ENCODE data around the gene GRID1. TPM values are rescaled to one million over a fixed set of nuclear protein-coding genes. Genes with fewer than 3 reads are reported as not detected.

The GRID1 gene
- total RNA-seq, 1 donor from 2014 or later = 7.1 TPM

DNA sequence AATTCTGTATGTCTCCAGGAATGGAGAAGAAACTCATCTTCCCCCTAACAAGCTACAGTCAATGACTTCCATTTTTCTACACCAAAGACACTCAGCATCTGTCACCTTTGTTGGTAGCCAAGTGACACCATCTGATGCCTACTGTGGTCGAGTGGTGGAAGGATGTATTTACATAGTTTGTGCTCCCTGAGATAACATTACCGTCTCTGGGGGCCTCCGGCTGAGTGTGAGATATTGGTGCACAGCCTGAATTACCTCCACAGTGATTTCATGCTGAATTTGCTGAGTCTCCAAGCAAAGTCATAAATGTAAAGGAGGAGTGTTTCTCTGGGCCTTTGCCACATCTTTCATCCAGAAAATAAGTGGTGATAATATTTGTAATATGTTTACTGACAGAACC is 114.0 kb downstream of the GRID1 start:
- no peaks in the 10 kb centered on the region for H3K4me1 ChIP-seq
- H3K9me3 ChIP-seq = no peaks in the 10 kb centered on the region
- no peaks in the 10 kb centered on the region for H3K27me3 ChIP-seq
- no peak for TF ChIP-seq POLR2AphosphoS5 (IDR thresholded peaks at IDR 0.05; ENCODE audit: insufficient read depth in 1 of 2, low read depth in 1 of 2)
- TF ChIP-seq, protein P1, sequence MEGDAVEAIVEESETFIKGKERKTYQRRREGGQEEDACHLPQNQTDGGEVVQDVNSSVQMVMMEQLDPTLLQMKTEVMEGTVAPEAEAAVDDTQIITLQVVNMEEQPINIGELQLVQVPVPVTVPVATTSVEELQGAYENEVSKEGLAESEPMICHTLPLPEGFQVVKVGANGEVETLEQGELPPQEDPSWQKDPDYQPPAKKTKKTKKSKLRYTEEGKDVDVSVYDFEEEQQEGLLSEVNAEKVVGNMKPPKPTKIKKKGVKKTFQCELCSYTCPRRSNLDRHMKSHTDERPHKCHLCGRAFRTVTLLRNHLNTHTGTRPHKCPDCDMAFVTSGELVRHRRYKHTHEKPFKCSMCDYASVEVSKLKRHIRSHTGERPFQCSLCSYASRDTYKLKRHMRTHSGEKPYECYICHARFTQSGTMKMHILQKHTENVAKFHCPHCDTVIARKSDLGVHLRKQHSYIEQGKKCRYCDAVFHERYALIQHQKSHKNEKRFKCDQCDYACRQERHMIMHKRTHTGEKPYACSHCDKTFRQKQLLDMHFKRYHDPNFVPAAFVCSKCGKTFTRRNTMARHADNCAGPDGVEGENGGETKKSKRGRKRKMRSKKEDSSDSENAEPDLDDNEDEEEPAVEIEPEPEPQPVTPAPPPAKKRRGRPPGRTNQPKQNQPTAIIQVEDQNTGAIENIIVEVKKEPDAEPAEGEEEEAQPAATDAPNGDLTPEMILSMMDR (IDR thresholded peaks at IDR 0.05) = no peak
- no peak for TF ChIP-seq POLR2A (IDR thresholded peaks at IDR 0.05)
- intact Hi-C loops (cut with DNase I) = no loop called here
- no peak overlapping the region for H3K4me3 ChIP-seq
- no peak for DNase-seq (ENCODE audit: extremely low spot score in 2 of 2)
- no peaks in the 10 kb centered on the region for H3K36me3 ChIP-seq
- no peak overlapping the region for H3K27ac ChIP-seq

DNA sequence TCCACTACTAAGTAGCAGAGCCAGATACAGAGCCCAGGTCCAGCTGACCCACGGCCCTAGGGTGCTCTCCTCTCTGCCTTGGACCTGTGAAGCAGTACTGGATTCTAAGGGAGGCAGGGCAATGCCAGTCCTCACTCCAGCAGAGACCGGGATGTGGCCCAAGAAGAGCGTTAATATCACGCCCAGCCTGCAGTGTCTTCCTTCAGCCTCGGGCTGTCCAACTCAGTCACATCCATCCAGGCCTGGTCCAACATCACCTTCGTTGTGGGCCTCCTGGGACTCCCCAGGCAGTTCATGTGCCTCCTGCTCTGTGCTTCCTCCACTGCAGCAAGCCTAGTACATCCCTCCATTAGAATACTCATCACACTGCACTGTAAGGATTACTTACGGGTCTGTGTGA is 114.5 kb downstream of the GRID1 start:
- Histone ChIP-seq H3K4me1 (no peaks in the 10 kb centered on the region), H3K4me3 (no peak overlapping the region), H3K27ac (no peak overlapping the region), H3K9me3 (no peaks in the 10 kb centered on the region), H3K36me3 (no peaks in the 10 kb centered on the region), H3K27me3 (no peaks in the 10 kb centered on the region)
- TF ChIP-seq POLR2AphosphoS5 (IDR thresholded peaks at IDR 0.05; ENCODE audit: insufficient read depth in 1 of 2, low read depth in 1 of 2) (no peak), POLR2A (IDR thresholded peaks at IDR 0.05) (no peak)
- TF ChIP-seq, protein P1 (IDR thresholded peaks at IDR 0.05) = no peak
- DNase-seq (ENCODE audit: extremely low spot score in 2 of 2) = no peak
- intact Hi-C loops (cut with DNase I) = no loop called here

- intact Hi-C loops (cut with DNase I) = no loop called here
- TF ChIP-seq, protein P1 (IDR thresholded peaks at IDR 0.05) = no peak
- no peak for TF ChIP-seq POLR2AphosphoS5 (IDR thresholded peaks at IDR 0.05; ENCODE audit: insufficient read depth in 1 of 2, low read depth in 1 of 2)
- no peak for TF ChIP-seq POLR2A (IDR thresholded peaks at IDR 0.05)
- no peak for DNase-seq (ENCODE audit: extremely low spot score in 2 of 2)
- H3K27me3 ChIP-seq = no peaks in the 10 kb centered on the region
- no peaks in the 10 kb centered on the region for H3K4me1 ChIP-seq
- no peaks in the 10 kb centered on the region for H3K9me3 ChIP-seq
- H3K4me3 ChIP-seq = no peak overlapping the region
- no peak overlapping the region for H3K27ac ChIP-seq
- H3K36me3 ChIP-seq = no peaks in the 10 kb centered on the region
Measured at GRCh38 chr10:86251426-86251825, 115.2 kb downstream of the GRID1 start.

DNA sequence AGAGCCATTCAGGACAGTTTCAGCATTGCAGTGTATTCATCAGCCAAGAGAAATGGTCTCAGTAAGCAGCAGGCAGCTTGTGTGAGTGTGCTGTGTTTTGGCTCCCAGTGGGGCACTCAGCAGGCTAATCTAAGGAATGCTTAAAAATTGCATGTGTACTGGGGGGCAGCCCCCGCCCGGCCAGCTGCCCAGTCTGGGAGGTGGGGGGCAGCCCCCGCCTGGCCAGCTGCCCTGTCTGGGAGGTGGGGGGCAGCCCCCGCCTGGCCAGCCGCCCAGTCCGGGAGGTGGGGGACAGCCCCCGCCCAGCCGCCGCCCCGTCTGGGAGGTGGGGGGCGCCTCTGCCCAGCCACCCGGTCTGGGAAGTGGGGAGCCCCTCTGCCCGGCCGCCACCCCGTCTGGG is 116.2 kb downstream of the GRID1 start:
- DNase-seq (ENCODE audit: extremely low spot score in 2 of 2) = no peak
- no peaks in the 10 kb centered on the region for H3K36me3 ChIP-seq
- no peaks in the 10 kb centered on the region for H3K4me1 ChIP-seq
- intact Hi-C loops (cut with DNase I) = no loop called here
- H3K27me3 ChIP-seq = no peaks in the 10 kb centered on the region
- no peaks in the 10 kb centered on the region for H3K9me3 ChIP-seq
- no peak overlapping the region for H3K4me3 ChIP-seq
- H3K27ac ChIP-seq = no peak overlapping the region
- TF ChIP-seq, protein P1 (IDR thresholded peaks at IDR 0.05) = no peak
- TF ChIP-seq POLR2A (IDR thresholded peaks at IDR 0.05) (no peak), POLR2AphosphoS5 (IDR thresholded peaks at IDR 0.05; ENCODE audit: insufficient read depth in 1 of 2, low read depth in 1 of 2) (no peak)

DNA sequence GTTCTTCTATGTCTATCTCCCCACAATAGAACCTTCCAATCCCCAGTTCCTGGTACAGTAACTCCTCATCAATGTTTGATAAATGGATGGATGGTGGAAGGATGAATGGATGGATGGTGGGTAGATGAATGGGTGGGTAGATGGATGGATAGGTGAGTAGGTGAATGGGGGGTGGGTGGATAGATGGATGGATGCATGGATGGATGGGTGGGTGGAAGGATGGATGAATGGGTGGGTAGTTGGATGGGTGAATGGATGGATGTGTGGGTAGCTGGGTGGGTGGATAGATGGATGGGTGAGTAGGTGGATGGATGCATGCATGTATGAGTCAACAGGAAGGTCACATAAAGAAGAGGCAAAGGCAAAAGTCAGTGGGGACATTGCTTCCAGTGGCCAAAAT is 116.8 kb downstream of the GRID1 start:
- no peak overlapping the region for H3K4me3 ChIP-seq
- no peaks in the 10 kb centered on the region for H3K27me3 ChIP-seq
- no peaks in the 10 kb centered on the region for H3K9me3 ChIP-seq
- no peaks in the 10 kb centered on the region for H3K36me3 ChIP-seq
- intact Hi-C loops (cut with DNase I) = no loop called here
- no peaks in the 10 kb centered on the region for H3K4me1 ChIP-seq
- TF ChIP-seq POLR2A (IDR thresholded peaks at IDR 0.05) (no peak), POLR2AphosphoS5 (IDR thresholded peaks at IDR 0.05; ENCODE audit: insufficient read depth in 1 of 2, low read depth in 1 of 2) (no peak)
- no peak overlapping the region for H3K27ac ChIP-seq
- DNase-seq (ENCODE audit: extremely low spot score in 2 of 2) = no peak
